ENCODE measurements around the gene POPDC3.
A peak's percentile ranks its signal among the peaks of the same experiment; 100 is the strongest.

The POPDC3 gene

GRCh38 chr6:105136431-105137350 lies 43.1 kb downstream of the POPDC3 start:
- TF ChIP-seq POLR2A (IDR thresholded peaks at IDR 0.05; ENCODE audit: extremely low read depth, insufficient read length): no peak
- TF ChIP-seq, protein P1, sequence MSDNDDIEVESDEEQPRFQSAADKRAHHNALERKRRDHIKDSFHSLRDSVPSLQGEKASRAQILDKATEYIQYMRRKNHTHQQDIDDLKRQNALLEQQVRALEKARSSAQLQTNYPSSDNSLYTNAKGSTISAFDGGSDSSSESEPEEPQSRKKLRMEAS (IDR thresholded peaks at IDR 0.05; ENCODE audit: low read depth, low read length): no peak
- TF ChIP-seq, protein P2, sequence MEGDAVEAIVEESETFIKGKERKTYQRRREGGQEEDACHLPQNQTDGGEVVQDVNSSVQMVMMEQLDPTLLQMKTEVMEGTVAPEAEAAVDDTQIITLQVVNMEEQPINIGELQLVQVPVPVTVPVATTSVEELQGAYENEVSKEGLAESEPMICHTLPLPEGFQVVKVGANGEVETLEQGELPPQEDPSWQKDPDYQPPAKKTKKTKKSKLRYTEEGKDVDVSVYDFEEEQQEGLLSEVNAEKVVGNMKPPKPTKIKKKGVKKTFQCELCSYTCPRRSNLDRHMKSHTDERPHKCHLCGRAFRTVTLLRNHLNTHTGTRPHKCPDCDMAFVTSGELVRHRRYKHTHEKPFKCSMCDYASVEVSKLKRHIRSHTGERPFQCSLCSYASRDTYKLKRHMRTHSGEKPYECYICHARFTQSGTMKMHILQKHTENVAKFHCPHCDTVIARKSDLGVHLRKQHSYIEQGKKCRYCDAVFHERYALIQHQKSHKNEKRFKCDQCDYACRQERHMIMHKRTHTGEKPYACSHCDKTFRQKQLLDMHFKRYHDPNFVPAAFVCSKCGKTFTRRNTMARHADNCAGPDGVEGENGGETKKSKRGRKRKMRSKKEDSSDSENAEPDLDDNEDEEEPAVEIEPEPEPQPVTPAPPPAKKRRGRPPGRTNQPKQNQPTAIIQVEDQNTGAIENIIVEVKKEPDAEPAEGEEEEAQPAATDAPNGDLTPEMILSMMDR (IDR thresholded peaks at IDR 0.05; ENCODE audit: low read depth, low read length): no peak
- peak; percentile 81 for DNase-seq (ENCODE audit: low read depth)
- peak overlapping the region; percentile 51 for H3K4me3 ChIP-seq (ENCODE audit: low read depth, low read length)

- peak overlapping the region; percentile 39 for H3K4me3 ChIP-seq (ENCODE audit: low read depth, low read length)
- no peak for DNase-seq (ENCODE audit: low read depth)
- TF ChIP-seq, protein P2 (IDR thresholded peaks at IDR 0.05; ENCODE audit: low read depth, low read length): no peak
- TF ChIP-seq MYC (IDR thresholded peaks at IDR 0.05; ENCODE audit: low read depth, low read length): no peak
- no peak for TF ChIP-seq POLR2A (IDR thresholded peaks at IDR 0.05; ENCODE audit: extremely low read depth, insufficient read length)
- TF ChIP-seq, protein P1 (IDR thresholded peaks at IDR 0.05; ENCODE audit: low read depth, low read length): no peak
These were observed 43.8 kb downstream of the POPDC3 start for GRCh38 chr6:105135907-105136430.

DNA sequence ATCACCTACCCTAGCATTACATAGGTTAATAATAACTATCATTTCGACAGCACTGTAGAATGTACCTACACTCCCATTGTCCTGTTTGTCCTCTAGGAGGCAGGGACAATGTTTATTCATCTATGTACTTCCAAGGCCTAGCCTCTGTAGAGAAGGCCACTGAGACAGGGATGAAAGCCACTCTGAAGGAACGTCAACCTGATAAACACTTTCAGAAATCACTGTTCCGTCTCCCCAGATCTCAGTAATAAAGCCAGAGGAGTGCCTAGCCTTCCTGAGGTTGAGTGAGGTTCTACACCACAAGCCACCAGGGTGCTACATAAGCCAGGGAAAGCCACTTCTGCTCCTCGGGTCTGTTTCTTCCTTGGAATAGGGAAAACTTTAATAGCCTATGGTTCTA lies 44.8 kb downstream of the POPDC3 start:
- peak; percentile 9 for DNase-seq (ENCODE audit: low read depth)
- H3K4me3 ChIP-seq (ENCODE audit: low read depth, low read length): no peak overlapping the region
- TF ChIP-seq, protein P1 (IDR thresholded peaks at IDR 0.05; ENCODE audit: low read depth, low read length): no peak
- no peak for TF ChIP-seq POLR2A (IDR thresholded peaks at IDR 0.05; ENCODE audit: extremely low read depth, insufficient read length)
- TF ChIP-seq, protein P2 (IDR thresholded peaks at IDR 0.05; ENCODE audit: low read depth, low read length): no peak
- no peak for TF ChIP-seq MYC (IDR thresholded peaks at IDR 0.05; ENCODE audit: low read depth, low read length)

GRCh38 chr6:105122717-105123116 lies 57.1 kb downstream of the POPDC3 start:
- DNase-seq (ENCODE audit: low read depth): no peak
- TF ChIP-seq, protein P1 (IDR thresholded peaks at IDR 0.05; ENCODE audit: low read depth, low read length): no peak
- no peak overlapping the region for H3K4me3 ChIP-seq (ENCODE audit: low read depth, low read length)

GRCh38 chr6:105121981-105122380 lies 57.8 kb downstream of the POPDC3 start:
- no peak for DNase-seq (ENCODE audit: low read depth)
- TF ChIP-seq, protein P2 (IDR thresholded peaks at IDR 0.05; ENCODE audit: low read depth, low read length): no peak
- TF ChIP-seq POLR2A (IDR thresholded peaks at IDR 0.05; ENCODE audit: extremely low read depth, insufficient read length) (no peak), MYC (IDR thresholded peaks at IDR 0.05; ENCODE audit: low read depth, low read length) (no peak)
- TF ChIP-seq, protein P1 (IDR thresholded peaks at IDR 0.05; ENCODE audit: low read depth, low read length): no peak
- no peak overlapping the region for H3K4me3 ChIP-seq (ENCODE audit: low read depth, low read length)

GRCh38 chr6:105120570-105120969 lies 59.2 kb downstream of the POPDC3 start:
- TF ChIP-seq MYC (IDR thresholded peaks at IDR 0.05; ENCODE audit: low read depth, low read length) (no peak), POLR2A (IDR thresholded peaks at IDR 0.05; ENCODE audit: extremely low read depth, insufficient read length) (no peak)
- TF ChIP-seq, protein P1 (IDR thresholded peaks at IDR 0.05; ENCODE audit: low read depth, low read length): no peak
- TF ChIP-seq, protein P2 (IDR thresholded peaks at IDR 0.05; ENCODE audit: low read depth, low read length): no peak
- no peak for DNase-seq (ENCODE audit: low read depth)
- no peak overlapping the region for H3K4me3 ChIP-seq (ENCODE audit: low read depth, low read length)

Measured in NB4 (cell line).